Activated CD4-positive, alpha-beta T cell treated with anti-CD3 and anti-CD28 coated beads, Interleukin-2, amount 50 U/mL, for 4 hours (primary cell): ENCODE results near the gene SLC26A11.
"Not testable (repeated sequence)": the region's sequence is repeated elsewhere in the genome, so short reads cannot be mapped to it uniquely, and the experiment has no call there.

Experiments
- DNase-seq, 2 experiments: peaks; one replicate each; pipeline ENCODE4 v3.0.0-alpha.2; 2020

SLC26A11 gene

DNA sequence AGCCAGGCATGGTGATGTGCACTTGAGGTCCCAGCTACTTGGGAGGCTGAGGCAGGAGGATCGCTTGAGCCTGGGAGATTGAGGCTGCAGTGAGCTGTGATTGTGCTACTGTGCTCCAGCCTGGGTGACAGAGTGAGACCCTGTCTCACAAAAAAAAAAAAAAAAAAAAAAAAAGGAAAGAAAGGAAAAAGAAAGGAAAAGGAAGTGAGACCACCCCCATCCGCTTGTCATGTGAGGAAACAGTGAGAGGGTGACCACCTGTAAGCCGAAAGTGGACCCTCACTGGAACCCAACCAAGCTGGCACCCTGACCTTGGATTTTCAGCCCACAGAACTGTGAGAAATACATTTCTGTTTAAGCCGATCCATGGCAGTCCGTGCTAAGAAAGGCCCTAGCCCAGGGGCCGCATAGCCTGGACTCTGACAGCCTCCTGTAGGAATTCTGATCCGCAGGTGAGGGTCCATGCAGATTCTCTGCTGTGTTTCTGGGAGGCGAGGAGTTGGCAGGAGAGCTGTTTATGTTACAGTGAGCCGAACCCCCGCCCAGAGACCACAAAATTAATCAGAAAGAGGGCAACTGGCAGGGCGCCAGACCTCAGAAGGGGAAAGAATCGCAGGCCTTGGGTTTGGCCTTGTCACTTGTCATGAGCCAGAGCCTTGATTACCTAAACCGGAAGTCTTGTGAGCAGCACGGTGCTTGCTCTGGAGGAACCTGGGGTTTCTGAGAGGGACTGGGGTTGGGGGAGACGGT, 1.0 kb upstream of the SLC26A11 start:
- DNase-seq = peak; percentile 94 to 95

DNA sequence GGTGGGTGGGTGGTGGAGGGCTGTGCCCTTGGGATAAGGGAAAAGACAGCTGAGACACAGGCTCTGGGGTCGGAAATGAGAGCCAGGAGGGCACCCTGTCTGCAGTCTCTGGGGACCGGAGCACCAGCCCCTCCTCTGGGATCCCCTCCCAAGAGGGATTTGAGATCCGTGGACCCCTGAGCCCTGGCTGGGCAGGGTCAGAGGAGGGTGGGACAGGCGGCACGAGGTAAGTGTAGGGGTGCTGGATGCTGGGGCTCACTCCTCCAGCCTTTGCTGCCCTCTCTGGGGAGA, 519 bp upstream of the SLC26A11 start:
- DNase-seq = no peak

GRCh38 chr17:80220736-80221215, 549 bp downstream of the SLC26A11 start:
- DNase-seq = peak in 1 of 2 experiments; percentile 8

- DNase-seq = no peak
Observed at GRCh38 chr17:80221351-80222105, 1.3 kb downstream of the SLC26A11 start.

DNA sequence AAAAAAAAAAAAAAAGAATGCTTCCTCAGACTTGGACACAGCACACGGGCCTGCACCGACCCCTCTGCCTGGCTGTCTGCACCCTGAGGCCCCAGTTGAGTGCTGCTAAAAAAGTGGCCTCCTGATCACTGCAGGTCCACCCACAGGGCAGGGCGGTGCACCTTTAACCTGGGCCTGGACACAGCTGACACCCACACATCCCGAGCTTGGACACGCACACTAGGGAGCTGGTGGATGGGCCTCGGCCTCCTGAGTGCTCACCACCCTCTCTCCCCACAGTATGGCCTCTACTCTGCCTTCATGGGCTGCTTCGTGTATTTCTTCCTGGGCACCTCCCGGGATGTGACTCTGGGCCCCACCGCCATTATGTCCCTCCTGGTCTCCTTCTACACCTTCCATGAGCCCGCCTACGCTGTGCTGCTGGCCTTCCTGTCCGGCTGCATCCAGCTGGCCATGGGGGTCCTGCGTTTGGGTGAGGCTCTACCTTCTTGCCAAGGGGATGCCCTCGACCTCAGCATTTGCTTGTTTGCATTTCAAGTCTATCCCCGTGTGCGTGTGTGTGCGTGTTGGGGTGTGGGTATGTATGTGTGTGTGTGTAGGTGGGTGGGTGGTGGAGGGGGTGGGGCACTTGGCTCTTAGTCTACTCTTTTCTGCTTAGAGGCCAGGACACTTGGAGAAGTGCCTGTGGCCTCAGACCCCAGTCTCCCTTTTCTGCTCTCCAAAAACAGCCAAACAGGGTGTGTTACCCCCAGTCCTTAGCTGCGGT, 2.3 kb downstream of the SLC26A11 start:
- no peak for DNase-seq

- DNase-seq = no peak
Observed at GRCh38 chr17:80223142-80223815, 3.1 kb downstream of the SLC26A11 start.

GRCh38 chr17:80223838-80224497, 3.7 kb downstream of the SLC26A11 start:
- DNase-seq = no peak

- no peak for DNase-seq
Observed at GRCh38 chr17:80224683-80225082, 4.5 kb downstream of the SLC26A11 start.

GRCh38 chr17:80225230-80225629, 5.0 kb downstream of the SLC26A11 start:
- DNase-seq = no peak

- no peak for DNase-seq
Observed at GRCh38 chr17:80227156-80227555, 6.9 kb downstream of the SLC26A11 start.

GRCh38 chr17:80227666-80228065, 7.4 kb downstream of the SLC26A11 start:
- DNase-seq = no peak

GRCh38 chr17:80228477-80228876, 8.2 kb downstream of the SLC26A11 start:
- DNase-seq = no peak

- no peak for DNase-seq
Observed at GRCh38 chr17:80229011-80229410, 8.8 kb downstream of the SLC26A11 start.

GRCh38 chr17:80232438-80232837, 12.2 kb downstream of the SLC26A11 start:
- no peak for DNase-seq

- DNase-seq = no peak
Observed at GRCh38 chr17:80233202-80233601, 13.0 kb downstream of the SLC26A11 start.

- no peak for DNase-seq
Observed at GRCh38 chr17:80236911-80237310, 16.7 kb downstream of the SLC26A11 start.

DNA sequence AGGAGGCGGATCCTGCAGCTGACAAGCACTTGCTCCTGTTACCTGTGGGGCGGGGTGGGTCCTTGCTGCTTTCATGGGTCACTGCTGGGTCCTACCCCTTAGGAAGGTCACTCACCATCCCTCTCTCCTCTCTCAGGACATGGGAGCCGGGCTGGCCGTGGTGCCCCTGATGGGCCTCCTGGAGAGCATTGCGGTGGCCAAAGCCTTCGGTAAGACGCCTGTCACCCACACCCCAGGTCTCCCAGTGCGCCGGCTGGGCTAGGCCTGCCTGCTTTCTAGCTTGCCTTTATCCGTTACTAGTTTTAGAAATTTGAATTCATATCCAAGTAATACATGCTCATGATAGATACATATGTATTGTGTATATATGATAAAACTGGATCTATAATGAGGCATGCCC, 17.2 kb downstream of the SLC26A11 start:
- no peak for DNase-seq

- no peak for DNase-seq
Observed at GRCh38 chr17:80242505-80242904, 22.3 kb downstream of the SLC26A11 start.

DNA sequence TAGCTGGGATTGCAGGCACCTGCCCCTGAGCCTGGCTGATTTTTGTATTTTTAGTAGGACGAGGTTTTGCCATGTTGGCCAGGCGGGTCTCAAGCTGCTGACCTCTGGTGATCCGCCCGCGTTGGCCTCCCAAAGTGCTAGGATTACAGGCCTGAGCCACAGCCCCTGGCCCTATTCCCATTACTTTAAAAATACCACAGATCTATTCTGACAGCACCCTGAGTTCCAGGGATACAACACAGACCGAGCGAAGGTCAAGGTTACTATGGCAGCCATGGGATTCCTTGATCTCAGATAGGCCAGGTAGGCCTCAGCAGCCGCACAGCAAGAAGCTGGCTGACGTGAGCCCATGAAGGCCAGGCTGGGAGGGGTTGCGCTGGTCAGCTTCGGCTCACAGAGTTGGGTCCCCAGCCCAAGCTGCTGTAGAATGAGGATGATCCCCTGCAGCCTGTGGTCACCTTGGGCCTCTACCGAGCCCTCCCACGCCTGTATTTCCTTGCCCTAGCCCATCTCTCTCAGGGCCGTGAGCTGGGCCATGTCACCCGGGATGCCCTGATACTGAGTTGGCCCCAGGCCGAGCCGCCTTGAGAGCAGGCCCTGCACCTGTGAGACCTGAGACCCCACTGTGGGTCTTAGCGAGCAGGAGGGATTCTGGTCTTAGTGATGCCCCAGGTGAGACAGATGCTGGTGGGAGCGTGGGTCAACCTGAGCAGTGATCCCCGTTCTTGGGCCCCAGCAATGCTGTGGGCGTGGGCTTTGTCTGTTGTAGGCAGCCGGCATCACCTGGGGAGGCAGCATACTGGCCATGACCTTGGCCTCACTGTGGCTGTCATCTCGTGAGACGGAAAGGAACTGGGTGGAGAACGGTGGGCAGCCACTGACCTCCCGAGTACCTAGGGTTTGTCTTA, 23.6 kb downstream of the SLC26A11 start:
- DNase-seq = no peak

DNA sequence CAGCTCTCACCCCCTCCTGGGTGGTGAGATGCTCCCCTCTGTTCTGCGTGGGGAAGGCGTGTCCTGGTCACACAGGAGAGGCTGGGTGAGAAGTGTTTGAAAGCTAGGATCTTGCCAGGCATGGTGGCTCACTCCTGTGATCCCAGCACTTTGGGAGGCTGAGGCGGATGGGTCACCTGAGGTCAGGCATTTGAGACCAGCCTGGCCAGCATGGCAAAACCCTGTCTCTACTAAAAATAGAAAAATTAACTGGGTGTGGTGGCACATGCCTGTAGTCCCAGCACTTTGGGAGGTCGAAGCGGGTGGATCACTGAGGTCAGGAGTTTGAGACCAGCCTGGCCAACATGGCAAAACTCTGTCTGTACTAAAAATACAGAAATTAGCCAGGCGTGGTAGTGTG, 24.2 kb downstream of the SLC26A11 start:
- DNase-seq = not testable (repeated sequence)

DNA sequence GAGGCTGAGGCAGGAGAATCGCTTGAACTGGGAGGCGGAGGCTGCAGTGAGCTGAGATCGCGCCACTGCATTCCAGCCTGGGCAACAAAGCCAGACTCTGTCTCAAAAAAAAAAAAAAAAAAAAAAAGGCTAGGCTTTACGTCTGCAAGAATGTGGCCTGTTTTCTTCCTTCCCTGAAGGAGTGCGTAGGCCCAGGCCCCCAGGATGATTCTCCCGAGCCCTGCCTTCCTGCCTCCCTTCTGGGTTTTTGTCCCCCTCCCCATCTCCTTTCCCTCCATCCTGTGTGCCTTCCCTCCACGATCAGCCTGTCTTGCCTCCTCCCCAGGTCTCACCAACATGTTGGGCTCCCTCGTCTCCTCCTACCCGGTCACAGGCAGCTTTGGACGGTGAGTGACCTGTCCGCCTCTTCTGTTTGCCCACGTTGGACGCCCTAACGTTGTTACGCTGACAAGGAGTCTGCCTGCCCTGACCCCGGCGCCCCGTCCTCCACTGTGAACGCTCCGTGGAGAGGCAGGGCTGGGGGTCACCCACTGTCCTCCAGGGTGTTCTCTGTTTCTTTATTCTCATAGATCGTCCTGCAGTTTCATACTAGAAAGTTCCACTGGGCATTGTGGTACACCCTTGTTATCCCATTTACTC, 24.8 kb downstream of the SLC26A11 start:
- no peak for DNase-seq
